NB4 (cell line): ENCODE measurements around the gene GPR84.

ENCODE experiments used
- DNase-seq: peaks from one replicate; pipeline ENCODE4 v3.0.0; 2010; ENCODE audit warnings: low read depth
- H3K4me3 ChIP-seq: one replicate; pipeline ENCODE4 v1.5.1; 2011; ENCODE audit warnings: mild to moderate bottlenecking, low read depth, low read length, moderate library complexity
- MYC ChIP-seq: IDR thresholded peaks from 2 replicates; pipeline ENCODE4 v1.6.1; 2011; ENCODE audit warnings: low read depth, low read length
- POLR2A ChIP-seq: IDR thresholded peaks from 2 replicates; pipeline ENCODE4 v1.6.1; 2011; ENCODE audit warnings: mild to moderate bottlenecking; ENCODE audit not compliant: insufficient read length; ENCODE audit errors: extremely low read depth
- TF ChIP-seq, protein P1 (sequence below): IDR thresholded peaks from one replicate; pipeline ENCODE4 v1.5.1; 2012; ENCODE audit warnings: low read depth, low read length
- TF ChIP-seq, protein P2 (sequence below): IDR thresholded peaks from 2 replicates; pipeline ENCODE4 v1.6.1; 2011; ENCODE audit warnings: low read depth, low read length

Gene GPR84

DNA sequence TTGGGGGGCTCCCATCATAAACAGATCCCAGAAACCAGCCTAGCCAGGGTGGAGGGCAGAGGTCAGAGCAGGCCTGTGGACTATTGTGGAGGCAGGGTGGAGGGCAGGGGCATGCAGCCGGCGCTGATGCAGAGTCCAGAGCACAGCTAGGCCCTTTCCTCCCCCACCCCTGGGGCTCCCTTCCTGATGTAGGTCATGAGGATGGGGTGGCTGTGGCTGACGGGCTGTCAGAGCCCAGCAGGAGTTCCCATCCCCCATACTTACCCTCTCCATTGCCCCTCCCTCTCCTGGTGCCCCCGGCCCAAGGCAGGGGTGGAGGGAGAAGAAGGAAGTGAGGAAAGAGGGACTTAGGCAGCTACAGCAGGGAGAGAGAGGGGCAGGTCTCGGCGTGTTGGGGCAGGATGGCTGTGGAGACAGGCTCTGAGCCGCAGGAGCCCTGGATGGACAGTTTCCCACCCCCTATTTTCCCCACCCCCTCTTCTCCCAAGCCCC is 25.9 kb upstream of the GPR84 start:
- H3K4me3 ChIP-seq, result no peak overlapping the region
- DNase-seq, result peak; percentile 65
- TF ChIP-seq, protein P1, sequence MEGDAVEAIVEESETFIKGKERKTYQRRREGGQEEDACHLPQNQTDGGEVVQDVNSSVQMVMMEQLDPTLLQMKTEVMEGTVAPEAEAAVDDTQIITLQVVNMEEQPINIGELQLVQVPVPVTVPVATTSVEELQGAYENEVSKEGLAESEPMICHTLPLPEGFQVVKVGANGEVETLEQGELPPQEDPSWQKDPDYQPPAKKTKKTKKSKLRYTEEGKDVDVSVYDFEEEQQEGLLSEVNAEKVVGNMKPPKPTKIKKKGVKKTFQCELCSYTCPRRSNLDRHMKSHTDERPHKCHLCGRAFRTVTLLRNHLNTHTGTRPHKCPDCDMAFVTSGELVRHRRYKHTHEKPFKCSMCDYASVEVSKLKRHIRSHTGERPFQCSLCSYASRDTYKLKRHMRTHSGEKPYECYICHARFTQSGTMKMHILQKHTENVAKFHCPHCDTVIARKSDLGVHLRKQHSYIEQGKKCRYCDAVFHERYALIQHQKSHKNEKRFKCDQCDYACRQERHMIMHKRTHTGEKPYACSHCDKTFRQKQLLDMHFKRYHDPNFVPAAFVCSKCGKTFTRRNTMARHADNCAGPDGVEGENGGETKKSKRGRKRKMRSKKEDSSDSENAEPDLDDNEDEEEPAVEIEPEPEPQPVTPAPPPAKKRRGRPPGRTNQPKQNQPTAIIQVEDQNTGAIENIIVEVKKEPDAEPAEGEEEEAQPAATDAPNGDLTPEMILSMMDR, result no peak
- TF ChIP-seq, protein P2, sequence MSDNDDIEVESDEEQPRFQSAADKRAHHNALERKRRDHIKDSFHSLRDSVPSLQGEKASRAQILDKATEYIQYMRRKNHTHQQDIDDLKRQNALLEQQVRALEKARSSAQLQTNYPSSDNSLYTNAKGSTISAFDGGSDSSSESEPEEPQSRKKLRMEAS, result no peak
- TF ChIP-seq POLR2A (no peak), MYC (no peak)

DNA sequence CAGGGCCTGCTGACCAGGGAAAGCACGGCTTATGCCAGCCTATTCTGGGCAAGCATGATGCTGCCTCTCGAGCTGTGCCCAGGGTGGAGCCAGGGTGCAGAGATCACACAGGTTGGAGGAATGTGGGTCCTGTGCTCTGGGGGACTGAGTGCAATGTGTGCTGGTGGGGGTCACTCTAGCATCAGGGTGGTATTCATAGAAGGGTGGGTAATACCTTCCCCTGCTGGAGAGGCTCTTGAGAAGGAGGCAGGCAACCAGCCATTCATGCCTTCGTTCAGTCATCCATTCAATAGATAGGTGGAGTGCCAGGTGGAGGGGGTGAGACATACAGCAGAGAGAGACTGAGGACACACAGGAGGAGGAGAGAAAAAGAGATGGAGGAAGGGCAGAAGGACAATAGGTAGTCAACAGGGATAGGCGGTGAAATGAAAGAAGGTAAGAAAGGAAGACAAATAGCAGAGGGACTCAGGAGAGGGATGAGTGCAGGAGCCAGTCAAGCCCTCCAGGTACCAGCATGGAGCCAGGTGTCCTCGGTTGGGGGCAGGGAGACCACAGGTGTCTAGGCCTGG is 25.4 kb upstream of the GPR84 start:
- DNase-seq, result no peak
- TF ChIP-seq, protein P2, result no peak
- TF ChIP-seq POLR2A, result no peak
- TF ChIP-seq MYC, result no peak
- TF ChIP-seq, protein P1, result no peak
- no peak overlapping the region for H3K4me3 ChIP-seq

DNA sequence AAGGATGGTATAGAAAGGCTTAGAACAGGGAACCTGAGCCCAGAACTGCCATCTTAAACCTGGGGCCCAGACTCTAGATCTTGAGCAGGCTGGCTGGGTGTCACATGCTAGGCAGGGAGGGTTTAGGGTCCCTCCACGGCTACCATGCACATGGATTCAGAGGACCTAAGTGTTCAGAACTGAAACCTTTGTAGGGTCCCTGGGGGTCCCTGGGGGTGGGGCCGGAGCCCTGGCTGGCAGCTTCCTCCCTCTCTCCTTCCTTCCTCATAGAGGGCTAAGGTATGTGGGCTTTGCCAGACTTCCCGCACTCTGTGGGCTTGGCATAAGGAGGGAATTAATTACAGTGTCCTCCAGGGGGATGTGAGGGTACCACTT is 24.8 kb upstream of the GPR84 start:
- no peak overlapping the region for H3K4me3 ChIP-seq
- DNase-seq, result no peak
- TF ChIP-seq, protein P1, result no peak
- TF ChIP-seq MYC, result no peak
- no peak for TF ChIP-seq POLR2A
- TF ChIP-seq, protein P2, result no peak

DNA sequence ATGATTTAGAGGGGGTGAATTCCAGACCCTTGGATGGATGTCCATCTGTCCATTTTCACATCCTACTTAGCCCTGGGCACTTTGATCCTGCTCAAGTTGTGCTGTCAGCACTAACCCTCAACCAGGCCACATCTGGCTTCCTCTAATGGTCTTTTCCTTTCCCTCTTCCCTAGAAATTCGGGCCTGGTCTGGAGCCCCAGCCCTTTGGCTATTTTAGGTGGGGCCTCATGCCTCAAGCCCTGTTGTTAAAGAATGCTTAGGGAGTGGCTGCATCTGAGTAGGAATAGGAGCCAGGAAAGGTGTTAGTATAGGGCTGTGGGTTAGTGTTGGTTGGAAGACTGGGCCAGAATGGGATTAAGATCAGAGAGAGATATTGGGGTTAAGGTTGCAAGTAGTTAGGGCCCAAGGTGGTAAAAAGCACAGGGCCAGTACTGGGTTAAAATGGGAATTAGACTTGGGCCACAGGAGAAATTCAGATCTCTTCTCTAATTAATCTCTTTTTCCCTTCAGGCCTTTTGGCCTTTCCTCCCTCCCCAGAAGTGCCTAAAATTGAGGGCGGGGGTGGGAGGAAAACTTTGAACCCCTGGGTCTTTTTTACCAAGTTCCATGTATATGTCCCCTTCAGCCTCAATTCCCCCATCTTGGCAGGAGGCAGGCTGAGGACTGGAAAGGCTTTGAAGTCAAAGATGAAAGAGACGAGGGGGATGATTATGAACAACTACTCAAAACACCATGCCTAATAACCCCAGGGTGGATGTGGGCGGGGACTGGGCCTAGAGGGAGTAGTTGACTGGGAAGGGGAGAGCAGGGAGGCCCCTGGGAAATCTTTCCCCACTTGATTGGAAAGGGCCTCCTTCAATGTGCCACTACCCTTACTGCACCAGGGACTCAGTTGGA is 24.2 kb upstream of the GPR84 start:
- DNase-seq, result no peak
- H3K4me3 ChIP-seq, result no peak overlapping the region
- TF ChIP-seq POLR2A (no peak), MYC (no peak)
- TF ChIP-seq, protein P1, result no peak
- TF ChIP-seq, protein P2, result no peak

DNA sequence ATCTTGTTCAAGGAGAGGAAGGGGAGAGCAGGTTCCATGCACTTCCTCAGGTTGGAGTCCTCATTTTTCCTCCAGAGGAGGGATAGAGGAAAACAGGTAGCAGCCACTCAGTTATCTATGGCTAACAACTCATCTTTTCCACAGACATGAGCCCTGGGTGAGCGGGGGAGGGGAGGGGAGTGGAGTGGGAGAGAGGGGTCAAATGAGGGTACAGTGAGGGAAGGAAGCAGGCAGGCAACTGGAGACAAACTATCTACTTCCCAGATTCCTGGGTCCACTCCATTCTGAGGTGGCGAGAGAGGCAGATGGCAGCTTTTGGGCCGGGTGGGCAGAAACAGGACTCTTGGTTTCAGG is 22.8 kb upstream of the GPR84 start:
- no peak for DNase-seq
- H3K4me3 ChIP-seq, result no peak overlapping the region
- TF ChIP-seq, protein P2, result no peak
- TF ChIP-seq, protein P1, result no peak
- no peak for TF ChIP-seq POLR2A
- no peak for TF ChIP-seq MYC
